ENCODE results near the gene TAOK3.
"Not testable (repeated sequence)": the region's sequence is repeated elsewhere in the genome, so short reads cannot be mapped to it uniquely, and the experiment has no call there.

TAOK3 gene

DNA sequence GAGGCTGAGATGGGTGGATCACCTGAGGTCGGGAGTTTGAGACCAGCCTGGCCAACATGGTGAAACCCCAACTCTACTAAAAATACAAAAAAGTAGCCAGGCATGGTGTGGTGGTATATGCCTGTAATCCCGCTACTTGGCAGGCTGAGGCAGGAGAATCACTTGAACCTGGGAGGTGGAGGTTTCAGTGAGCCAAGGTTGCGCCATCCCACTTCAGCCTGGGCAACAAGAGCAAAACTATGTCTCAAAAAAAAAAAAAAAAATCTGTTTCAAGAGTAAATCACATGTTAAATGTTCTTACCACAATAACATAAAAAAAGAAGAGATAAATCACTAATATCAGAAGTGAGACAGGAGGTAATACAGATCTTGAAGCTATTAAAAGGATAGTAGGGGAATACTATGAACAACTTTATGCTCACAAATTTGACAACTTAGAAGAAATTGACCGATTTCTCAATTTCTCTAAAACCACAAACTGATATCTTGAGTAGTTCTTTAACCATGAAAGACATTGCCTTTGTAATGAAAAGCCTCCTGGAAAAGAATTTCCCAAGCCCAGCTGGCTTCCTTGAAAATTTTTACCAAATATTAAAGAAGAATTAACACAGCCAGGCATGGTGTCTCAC lies 37.7 kb downstream of the TAOK3 start:
- DNase-seq = no peak

DNA sequence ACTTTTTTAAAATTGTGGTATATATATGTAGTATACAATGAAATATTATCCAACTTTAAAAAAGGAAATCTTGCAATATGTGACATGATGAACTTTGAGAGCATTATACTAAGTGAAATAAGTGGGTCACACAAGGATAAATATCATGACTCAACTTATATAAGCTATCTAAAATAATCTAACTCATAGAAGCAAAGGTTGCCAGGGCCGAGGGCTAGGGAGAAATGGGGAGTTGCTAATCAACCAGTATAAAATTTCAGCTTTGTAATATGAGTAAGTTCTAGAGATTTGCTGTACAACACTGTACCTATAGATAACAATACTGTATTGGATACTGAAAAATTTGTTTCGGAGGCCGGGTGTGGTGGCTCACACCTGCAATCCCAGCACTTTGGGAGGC lies 38.5 kb downstream of the TAOK3 start:
- DNase-seq = no peak

DNA sequence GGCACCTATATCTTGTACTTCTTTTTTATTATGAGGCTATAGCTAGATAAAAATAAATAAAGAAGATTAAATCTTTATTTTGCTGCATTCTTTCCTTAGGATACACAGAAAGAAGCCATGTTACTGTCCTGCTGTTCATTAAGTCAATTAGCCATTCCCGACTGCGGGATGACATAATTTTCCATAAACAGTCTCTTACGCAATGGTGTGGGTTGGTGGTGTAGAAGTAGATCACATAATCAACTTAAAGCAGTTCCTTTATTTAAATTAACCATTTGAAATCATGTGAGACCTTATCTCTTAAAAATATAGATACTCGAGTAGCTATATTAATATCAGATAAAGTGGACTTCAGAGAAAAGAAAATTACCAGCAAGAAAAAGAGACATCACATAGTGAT lies 40.2 kb downstream of the TAOK3 start:
- no peak for DNase-seq

DNA sequence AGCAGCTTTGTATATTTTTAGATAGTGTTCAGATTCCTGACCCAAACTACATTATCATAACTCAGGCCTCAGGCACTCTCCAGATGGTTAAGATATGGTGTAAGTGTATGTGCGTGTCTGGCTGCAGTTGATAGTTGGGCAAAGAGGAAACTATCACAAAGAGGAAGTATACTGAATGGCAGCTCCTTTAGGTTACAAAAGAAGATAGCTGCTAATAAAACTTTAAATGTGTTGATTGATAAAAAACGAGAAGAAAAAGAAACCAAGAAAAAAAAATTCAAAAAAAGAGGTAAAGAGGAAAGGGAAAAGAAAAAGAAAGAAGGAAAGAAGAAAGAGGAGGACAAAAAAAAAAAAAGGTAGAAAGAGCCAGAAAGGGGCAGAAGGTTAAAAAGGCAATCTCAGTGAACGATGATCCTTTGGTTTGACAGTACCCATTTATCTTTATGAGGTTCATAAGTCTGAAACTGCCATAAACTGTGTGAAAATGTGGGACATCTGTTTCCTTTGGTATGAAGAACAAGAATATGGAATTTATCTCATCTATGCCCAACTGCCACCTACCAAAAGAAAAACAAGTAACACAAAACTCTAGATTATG lies 42.2 kb downstream of the TAOK3 start:
- no peak for DNase-seq

DNA sequence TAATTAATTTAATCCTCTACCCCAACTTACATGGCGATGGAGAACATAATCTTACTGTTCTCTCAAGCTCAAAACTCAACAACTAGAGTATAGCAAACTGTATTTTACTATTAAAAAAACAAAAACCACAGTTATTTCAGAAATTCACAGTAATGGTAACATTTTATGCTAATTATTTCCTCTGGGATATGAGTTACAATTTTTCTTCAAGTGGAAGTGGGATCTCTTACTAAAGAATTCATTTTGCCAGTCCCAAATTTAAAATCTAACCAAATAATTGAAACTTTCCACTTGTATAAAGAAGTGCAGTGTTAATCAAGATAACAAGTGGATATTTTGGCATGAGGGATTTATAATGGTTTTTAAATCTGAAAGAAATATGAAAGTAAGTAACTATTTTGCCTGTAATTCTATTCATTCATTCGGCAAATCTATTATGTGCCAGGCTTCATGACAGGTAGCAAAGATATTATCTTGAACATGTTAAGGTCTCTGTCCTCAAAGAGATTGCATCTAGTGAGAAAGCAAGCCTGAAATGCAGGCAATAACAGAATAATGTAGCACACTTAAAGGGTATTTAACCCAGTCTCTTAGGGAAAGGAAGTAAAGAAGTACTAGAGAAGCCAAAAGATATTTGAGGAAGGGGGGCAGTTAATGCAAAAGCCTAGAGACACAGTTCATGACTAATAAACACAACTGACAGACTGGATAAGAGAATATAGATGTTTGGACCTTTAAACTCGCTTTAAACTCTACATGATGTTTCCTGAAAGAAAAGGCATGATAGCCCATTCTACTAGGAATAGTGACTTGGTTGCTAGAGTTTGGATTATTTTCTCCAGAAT lies 44.0 kb downstream of the TAOK3 start:
- DNase-seq = no peak

DNA sequence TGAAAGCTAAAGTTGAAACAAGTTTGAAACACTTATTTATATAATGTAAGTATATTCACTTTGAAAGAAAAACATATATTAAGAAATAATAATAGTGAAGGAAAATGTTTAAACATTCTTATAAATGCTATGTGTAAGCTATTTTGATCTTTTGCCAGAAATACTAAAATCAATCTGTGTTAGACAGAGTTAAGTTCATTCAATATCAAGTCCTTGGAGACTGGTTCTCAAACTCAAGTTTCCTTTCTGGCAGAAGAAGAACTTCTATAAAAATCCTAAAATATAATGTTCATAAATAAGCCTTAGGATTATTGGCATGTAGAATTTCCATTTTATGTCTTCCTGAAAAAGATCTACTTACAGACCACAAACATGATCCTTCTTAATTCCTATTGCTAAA lies 45.3 kb downstream of the TAOK3 start:
- no peak for DNase-seq

DNA sequence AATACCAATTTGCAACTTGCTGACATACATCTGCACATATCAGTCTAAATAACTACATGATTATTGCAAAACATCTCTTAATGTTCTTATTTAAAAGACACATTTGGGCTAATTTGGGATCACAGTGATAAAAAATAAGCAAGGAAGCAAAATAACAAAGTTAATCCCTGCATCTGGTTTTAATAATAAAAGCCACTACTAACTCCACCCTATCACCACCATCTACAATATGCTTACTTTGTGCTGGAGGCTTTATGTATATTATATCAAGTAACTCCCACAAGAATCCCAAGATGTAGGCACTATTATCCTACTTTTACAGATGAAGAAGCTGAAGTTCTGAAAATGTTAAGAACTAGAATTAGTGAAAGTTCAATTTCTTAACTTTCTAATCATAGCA lies 45.7 kb downstream of the TAOK3 start:
- no peak for DNase-seq

DNA sequence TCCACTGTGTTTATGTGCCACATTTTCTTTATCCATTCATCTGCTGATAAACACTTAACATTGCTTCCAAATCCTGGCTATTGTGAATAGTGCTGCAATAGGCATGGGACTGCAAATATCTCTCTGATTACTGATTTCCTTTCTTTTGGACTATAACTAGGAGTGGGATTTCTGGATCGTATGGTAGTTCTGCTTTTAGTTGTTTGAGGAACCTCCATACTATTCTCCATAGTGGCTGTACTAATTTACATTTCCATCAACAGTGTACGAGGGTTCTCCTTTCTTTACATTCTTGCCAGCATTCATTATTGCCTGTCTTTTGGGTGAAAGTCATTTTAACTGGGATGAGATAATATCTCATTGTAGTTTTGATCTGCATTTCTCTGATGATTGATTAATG lies 47.6 kb downstream of the TAOK3 start:
- DNase-seq = no peak

DNA sequence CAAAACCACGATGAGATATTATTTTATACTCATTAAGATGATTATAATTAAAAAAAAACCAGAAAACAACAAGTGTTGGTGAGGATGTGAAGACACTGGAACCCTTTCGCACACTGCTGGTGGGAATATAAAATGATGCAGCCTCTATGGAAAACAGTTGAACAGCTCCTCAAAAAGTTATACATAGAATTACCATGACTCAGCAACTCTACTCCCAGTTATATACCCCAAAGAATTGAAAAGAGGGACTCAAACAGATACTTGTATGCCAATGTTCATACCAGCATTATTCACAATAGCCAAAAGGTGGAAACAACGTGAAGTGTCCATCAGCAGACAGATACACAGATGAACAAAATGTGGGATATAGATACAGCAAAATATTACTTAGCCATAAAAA lies 53.1 kb downstream of the TAOK3 start:
- no peak for DNase-seq

DNA sequence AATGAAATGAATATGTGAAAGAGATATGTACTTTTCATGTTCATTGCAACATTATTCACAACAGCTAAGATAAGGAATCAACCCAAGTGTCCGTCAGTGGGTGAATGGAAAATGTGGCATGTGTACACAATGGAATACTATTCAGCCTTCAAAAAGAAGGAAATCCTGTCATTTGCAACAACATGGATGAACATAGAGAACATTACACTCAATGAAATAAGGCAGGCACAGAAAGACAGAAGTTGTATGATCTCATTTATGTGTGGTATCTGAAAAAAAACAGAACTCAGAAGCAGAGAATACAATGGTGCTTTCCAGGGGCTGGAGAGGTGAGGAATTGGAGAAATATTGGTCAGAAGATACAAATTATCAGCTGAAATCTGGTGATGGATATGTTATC lies 54.0 kb downstream of the TAOK3 start:
- no peak for DNase-seq

DNA sequence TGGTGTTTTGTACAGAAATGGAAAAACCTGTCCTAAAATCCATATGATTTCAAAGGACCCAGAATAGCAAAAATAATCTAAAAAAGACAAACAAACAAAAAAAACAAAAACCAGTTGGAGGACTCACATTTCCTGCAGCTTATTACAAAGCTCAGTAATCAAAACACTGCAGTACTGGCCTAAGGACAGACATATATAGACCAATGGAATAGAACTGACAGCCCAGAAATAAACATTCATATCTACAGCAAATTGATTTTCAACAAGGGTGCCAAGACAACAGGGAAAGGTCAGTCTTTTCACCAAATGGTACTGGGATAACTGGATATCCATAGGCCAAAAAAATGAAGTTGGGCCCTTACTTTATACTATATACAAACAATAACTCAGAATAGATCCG lies 55.0 kb downstream of the TAOK3 start:
- no peak for DNase-seq

DNA sequence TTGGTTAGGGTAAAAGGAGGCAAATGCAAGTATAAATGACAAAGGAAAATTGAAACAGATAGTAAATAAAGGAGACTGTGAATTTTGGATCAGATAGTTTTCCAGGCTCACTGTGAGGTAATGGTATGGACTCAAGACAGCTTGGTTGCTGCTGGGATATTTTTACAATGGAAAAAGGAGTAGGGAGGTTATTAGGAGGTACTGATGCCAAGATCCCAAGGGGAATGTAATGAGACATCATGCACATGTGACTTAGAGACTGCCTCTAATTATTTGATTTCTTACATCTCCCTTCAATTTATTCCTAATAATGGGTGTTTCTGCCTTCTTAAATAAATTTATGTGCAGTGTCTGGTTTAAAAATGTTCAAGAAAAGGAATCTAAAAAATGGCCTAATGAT lies 56.9 kb downstream of the TAOK3 start:
- DNase-seq = no peak

DNA sequence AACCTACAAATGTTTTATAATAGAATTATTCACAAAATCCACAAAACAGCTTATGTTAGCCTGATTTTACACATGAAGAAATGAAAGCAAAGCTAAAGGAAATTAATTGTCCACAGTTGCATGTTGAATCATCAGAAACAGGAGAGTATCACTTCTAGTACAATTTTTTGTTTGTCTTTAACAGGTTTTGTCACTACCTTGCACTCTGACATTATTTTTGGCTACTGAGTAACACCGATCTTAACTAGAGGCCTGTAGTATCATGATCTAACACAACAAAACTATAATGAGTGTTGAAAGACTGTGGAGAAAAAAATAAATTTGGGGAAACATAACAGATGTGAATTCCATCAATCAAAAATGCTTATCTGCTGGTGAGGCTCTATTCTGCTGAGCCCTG lies 60.1 kb downstream of the TAOK3 start:
- DNase-seq = no peak

DNA sequence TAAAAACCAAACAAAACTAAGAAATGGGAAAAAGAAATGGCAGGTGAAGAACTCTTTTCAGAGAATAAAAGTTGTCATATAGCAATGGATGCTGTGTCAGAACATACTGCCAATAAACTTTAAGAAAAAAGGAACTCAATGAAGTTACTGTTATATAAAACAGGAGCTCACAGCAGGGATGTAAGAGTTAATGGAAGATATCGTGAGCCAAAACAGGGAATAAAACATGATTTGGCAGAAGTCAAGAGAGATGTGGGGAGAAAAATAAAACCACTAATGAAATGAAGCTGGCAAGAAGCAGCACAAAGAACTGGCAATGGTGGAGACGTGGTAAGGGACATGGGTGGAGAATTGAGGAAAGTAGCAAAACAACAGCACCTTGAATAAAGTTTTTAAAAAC lies 61.0 kb downstream of the TAOK3 start:
- no peak for DNase-seq

DNA sequence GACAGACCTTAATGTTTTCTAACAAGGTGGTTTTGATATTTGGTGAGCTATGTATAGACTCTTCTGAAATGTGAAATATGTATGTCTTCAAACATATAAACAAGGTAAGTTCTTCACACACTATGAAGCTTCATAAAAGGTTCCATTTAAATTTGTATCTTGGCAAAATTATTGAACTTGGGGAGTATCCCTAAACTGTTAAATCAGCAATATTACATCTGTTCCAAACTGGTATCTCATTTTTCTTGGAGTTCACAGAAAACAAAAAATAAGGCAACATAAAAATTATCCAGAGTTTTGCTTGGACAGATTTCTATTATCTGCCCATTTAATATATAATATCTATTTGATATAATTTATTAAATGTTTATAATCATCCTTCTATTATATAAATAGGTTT lies 62.4 kb downstream of the TAOK3 start:
- no peak for DNase-seq

DNA sequence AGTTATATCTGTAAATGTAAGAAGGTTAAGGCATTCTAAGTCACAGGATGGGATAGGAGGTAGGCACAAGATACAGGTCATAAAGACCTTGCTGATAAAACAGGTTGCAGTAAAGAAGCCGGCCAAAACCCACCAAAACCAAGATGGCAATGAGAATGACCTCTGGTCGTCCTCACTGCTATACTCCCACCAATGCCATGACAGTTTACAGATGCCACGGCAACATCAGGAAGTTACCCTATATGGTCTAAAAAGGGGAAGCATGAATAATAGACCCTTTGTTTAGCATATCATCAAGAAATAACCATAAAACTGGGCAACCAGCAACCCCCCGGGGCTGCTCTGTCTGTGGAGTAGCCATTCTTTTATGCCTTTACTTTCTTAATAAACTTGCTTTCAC lies 64.7 kb downstream of the TAOK3 start:
- not testable (repeated sequence) for DNase-seq

DNA sequence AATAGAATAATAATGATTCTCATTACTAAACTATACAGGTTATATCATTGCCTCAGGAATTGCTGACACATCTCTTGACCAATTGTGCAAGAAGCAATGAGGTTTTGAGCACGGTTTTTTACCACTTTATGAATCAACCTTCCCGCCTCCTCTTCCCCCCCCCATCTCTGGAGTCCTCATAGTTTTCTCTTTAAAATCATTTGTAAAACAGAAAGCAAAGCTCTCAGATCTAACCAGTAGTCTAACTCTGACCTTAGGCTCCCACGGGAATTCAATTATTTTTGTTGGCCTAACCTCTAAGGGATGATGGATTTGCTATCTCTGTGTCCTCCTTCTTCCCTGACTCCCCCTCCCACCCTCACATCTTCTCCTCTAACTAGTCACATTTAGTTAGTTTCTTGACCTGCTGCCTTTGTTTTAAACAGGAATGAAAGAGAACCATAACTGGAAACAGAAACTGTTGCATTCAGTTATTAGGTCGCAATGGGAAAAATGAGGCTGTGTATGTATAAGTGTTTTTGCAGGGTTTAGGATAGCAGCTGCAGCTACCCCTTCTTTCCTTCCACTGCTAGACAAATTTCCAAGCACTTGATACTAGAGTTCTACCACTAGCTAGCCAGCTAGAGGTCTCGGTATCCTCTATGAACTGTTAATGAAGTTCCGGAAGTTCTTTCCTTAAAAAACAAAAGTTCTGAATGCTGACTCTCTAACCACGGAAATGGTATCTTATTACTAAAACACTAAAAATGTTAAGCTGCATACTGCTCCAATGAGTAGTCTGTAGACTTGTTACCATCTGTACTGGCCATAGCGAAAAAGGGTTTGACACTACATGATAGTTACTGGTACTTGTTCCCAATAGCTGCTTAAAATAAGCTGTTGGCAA lies 65.4 kb downstream of the TAOK3 start:
- no peak for DNase-seq

DNA sequence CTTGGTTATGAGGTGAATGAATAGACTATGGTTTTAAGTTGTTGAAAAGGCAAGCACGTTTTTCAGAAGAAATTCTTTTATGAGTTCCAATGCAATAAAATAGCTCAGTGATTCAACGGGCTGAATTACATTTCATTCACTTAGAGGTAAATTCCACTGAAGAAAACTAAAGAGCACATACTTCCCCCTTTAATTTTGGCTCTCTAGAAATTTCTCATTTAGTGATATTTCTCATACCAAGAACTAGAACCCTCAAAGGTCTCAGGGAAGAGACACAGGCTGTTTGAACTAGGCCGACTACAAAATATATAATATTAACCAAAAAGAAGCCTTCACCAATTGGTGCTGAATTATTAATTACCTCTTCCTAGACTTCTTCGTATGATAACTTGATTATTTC lies 68.6 kb downstream of the TAOK3 start:
- DNase-seq = no peak

DNA sequence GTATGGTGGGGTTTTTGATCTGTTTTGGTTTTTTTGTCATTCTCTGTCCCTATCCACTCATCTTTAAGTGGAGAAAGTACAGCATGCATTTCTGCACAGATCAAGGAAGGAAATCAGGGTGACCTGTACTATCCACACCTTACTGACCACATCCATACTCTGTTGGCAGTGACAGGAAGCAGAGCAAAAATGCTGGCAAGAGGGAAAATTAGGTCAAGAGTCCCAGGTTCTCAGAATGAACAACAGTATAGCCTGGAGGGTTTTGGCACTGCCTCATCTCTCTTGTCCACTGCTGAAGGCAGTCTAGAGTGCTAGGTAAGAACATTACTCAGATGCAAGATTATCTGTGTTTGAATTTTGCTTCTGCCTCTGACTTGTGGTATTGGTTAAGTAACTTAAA lies 70.7 kb downstream of the TAOK3 start:
- DNase-seq = no peak

DNA sequence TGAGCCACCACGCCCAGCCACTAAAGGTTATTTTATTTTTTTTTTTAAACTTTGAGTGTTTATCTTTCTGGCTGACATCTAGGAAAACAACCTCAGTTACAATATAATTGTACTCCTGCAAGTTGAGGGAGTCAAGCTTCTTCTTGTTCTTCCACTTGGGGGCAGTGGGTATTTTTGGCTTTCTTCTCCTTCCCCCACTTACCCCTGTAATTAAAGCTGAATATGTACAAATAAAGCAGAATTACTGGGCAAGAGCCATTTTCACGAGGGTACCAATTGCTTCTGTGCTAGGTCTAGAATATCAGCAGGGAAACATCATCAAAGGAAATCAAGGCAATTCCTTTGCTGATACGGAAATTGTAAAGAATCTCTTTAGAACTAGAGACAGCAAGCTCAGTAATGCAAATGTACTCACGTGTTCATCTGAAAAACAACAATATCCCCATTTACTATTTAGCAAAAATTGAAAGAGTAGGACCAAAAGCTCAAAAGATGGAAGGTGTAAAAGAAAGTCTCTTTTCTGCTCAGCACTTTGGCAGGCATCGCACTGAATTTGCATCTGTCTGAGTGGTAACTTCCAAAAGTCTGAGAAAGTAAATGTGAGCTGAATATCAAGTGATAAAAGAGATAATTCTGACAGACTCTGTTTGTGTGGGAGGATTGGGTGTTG lies 72.8 kb downstream of the TAOK3 start:
- no peak for DNase-seq

DNA sequence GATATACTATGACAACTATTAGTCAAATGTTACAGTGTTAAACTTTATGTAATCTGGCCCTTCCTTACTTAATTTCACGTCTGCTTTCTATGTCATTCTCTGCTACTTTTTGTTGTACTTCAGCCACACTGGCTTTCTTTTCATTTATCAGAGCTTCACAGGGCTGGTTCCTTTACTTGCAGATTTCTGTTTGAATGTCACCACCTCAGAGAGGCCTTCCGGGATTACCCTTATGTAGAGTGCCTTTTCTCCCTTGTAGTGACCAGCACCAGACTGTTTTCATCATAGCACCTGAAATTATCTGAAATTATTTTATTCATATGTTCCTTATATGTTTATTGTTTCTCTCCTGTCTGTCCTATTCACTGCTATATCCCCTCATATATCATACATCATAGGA lies 75.4 kb downstream of the TAOK3 start:
- no peak for DNase-seq

DNA sequence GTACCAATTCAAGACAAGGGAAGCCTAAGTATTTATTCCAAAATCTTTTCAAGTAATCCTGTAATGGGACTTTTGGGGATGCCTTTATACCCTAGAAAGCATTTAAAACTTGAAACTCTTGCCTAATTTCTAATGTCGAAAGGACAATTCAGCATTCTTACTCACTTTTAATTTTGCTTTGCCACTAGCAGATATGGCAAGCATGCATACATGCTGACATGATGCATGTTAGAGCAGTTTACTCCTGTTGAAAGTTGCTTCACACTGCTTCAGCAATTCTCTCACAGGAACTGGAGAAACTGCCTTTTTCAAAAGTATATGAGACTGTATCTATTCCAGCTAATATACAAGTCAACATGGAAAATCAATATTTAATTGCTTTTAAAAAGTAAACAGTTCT lies 79.9 kb downstream of the TAOK3 start:
- DNase-seq = no peak

DNA sequence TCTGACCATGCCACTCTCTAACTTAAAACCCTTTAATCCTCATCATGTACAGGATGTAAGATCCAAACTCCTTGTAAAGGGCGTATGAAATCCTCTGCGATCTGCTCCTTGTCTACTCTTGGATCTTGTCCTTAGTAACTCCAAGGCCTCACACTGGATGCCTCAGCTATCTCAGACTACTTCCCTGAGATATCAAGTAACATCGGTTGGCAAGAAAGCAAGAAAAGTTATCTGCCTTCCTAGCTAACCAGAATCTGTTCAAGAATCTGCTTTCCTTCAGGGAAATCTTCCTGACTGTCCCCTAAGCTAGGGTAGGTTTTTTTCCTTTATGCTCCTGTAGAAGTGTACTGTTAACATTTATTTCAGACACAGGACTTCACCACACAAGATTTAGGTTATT lies 82.6 kb downstream of the TAOK3 start:
- DNase-seq = no peak

Data from cortex of kidney (tissue), 1 donor.